Osteoblast (primary cell): ENCODE measurements around the gene MYEOV. TPM values are rescaled to one million over a fixed set of nuclear protein-coding genes. Genes with fewer than 3 reads are reported as not detected.

Source experiments
- DNase-seq: peaks from one replicate; pipeline ENCODE4 v3.0.0; 2011; ENCODE audit warnings: low spot score, mixed read lengths; ENCODE audit not compliant: insufficient read length; ENCODE audit errors: missing footprints
- H2AFZ ChIP-seq: 2 replicates; pipeline ENCODE4 v1.6.0; 2011; ENCODE audit warnings: mild to moderate bottlenecking, low read length
- H3K27ac ChIP-seq: 2 replicates; pipeline ENCODE4 v1.5.1; 2011; ENCODE audit warnings: mild to moderate bottlenecking, low read depth, low read length, moderate library complexity
- H3K27me3 ChIP-seq: 2 replicates; pipeline ENCODE4 v1.6.0; 2012; ENCODE audit warnings: mild to moderate bottlenecking, control low read depth, inconsistent platforms, low read length, moderate library complexity; ENCODE audit not compliant: insufficient read depth
- H3K36me3 ChIP-seq: 2 replicates; pipeline ENCODE4 v1.5.1; 2011; ENCODE audit warnings: mild to moderate bottlenecking, low read length, control low read depth, moderate library complexity; ENCODE audit not compliant: insufficient read depth
- H3K4me1 ChIP-seq: 2 replicates; pipeline ENCODE4 v1.5.1; 2011; ENCODE audit warnings: mild to moderate bottlenecking, low read length, control low read depth, moderate library complexity; ENCODE audit not compliant: insufficient read depth
- H3K4me2 ChIP-seq: 2 replicates; pipeline ENCODE4 v1.6.0; 2011; ENCODE audit warnings: mild to moderate bottlenecking, low read length; ENCODE audit not compliant: insufficient read depth
- H3K4me3 ChIP-seq: fragments of 200-600 bp; sonication (generic); 3 replicates; pipeline ENCODE4 v1.5.1; 2012; ENCODE audit warnings: mild to moderate bottlenecking, low read length, inconsistent platforms; ENCODE audit not compliant: insufficient read depth
- H3K79me2 ChIP-seq: 2 replicates; pipeline ENCODE4 v1.6.0; 2012; ENCODE audit warnings: mild to moderate bottlenecking, low read length, control low read depth, inconsistent platforms; ENCODE audit not compliant: insufficient read depth
- H3K9me3 ChIP-seq: 2 replicates; pipeline ENCODE4 v1.5.1; 2011; ENCODE audit warnings: low read depth, low read length, control low read depth
- H4K20me1 ChIP-seq: 2 replicates; pipeline ENCODE4 v1.6.0; 2012; ENCODE audit warnings: mild to moderate bottlenecking, low read length, control low read depth; ENCODE audit not compliant: insufficient read depth
- CTCF ChIP-seq: IDR thresholded peaks from 2 replicates; pipeline ENCODE4 v1.5.1; 2011; ENCODE audit warnings: mild to moderate bottlenecking, low read depth, low read length, moderate library complexity; ENCODE audit errors: extremely low read depth
- total RNA-seq: library from RNA; depleted of rRNA; stranded (reverse); fragments of >200 nt; gene quantifications from 2 replicates; pipeline ENCODE4 v1.2.3, GENCODE V29; 2012

Gene MYEOV
- total RNA-seq, 1 donor, result 1.4 TPM

GRCh38 chr11:69317401-69318092, 23.6 kb downstream of the MYEOV start:
- Histone ChIP-seq H3K79me2 (peaks cover 44% of the 10 kb centered on the region), H3K4me1 (peaks cover 50% of the 10 kb centered on the region), H3K9me3 (no peaks in the 10 kb centered on the region), H4K20me1 (no peaks in the 10 kb centered on the region), H2AFZ (peak overlapping the region; percentile 2), H3K36me3 (no peaks in the 10 kb centered on the region), H3K27ac (peak overlapping the region; percentile 67), H3K4me2 (peak overlapping the region; percentile 7), H3K4me3 (no peak overlapping the region), H3K27me3 (no peaks in the 10 kb centered on the region)
- peak; percentile 71 for DNase-seq
- no peak for TF ChIP-seq CTCF

GRCh38 chr11:69318093-69318420, 24.1 kb downstream of the MYEOV start:
- peak overlapping the region; percentile 67 for H3K27ac ChIP-seq
- H3K4me2 ChIP-seq, result peak overlapping the region; percentile 7
- DNase-seq, result no peak
- no peak overlapping the region for H2AFZ ChIP-seq
- no peak overlapping the region for H3K4me3 ChIP-seq
- no peaks in the 10 kb centered on the region for H3K9me3 ChIP-seq
- no peaks in the 10 kb centered on the region for H3K36me3 ChIP-seq
- no peaks in the 10 kb centered on the region for H4K20me1 ChIP-seq
- peaks cover 49% of the 10 kb centered on the region for H3K79me2 ChIP-seq
- H3K4me1 ChIP-seq, result peaks cover 55% of the 10 kb centered on the region
- TF ChIP-seq CTCF, result no peak
- H3K27me3 ChIP-seq, result no peaks in the 10 kb centered on the region

- H3K4me3 ChIP-seq, result no peak overlapping the region
- H3K36me3 ChIP-seq, result no peaks in the 10 kb centered on the region
- H3K4me2 ChIP-seq, result no peak overlapping the region
- peak; percentile 57 for DNase-seq
- TF ChIP-seq CTCF, result no peak
- peak overlapping the region; percentile 99 for H3K27ac ChIP-seq
- H3K27me3 ChIP-seq, result no peaks in the 10 kb centered on the region
- H4K20me1 ChIP-seq, result no peaks in the 10 kb centered on the region
- H3K4me1 ChIP-seq, result peaks cover 55% of the 10 kb centered on the region
- no peak overlapping the region for H2AFZ ChIP-seq
- H3K9me3 ChIP-seq, result no peaks in the 10 kb centered on the region
- peaks cover 60% of the 10 kb centered on the region for H3K79me2 ChIP-seq
These were observed 25.5 kb downstream of the MYEOV start for GRCh38 chr11:69319255-69320106.

- H3K4me2 ChIP-seq, result peak overlapping the region; percentile 26
- H3K27me3 ChIP-seq, result no peaks in the 10 kb centered on the region
- peak; percentile 75 for DNase-seq
- H3K4me3 ChIP-seq, result no peak overlapping the region
- H3K79me2 ChIP-seq, result peaks cover 65% of the 10 kb centered on the region
- no peaks in the 10 kb centered on the region for H4K20me1 ChIP-seq
- H3K4me1 ChIP-seq, result peaks cover 55% of the 10 kb centered on the region
- no peaks in the 10 kb centered on the region for H3K9me3 ChIP-seq
- H2AFZ ChIP-seq, result no peak overlapping the region
- TF ChIP-seq CTCF, result no peak
- H3K36me3 ChIP-seq, result no peaks in the 10 kb centered on the region
- peak overlapping the region; percentile 99 for H3K27ac ChIP-seq
These were observed 26.4 kb downstream of the MYEOV start for GRCh38 chr11:69320326-69320725.
